ENCODE data around the gene GOLGA7B.

Gene GOLGA7B

DNA sequence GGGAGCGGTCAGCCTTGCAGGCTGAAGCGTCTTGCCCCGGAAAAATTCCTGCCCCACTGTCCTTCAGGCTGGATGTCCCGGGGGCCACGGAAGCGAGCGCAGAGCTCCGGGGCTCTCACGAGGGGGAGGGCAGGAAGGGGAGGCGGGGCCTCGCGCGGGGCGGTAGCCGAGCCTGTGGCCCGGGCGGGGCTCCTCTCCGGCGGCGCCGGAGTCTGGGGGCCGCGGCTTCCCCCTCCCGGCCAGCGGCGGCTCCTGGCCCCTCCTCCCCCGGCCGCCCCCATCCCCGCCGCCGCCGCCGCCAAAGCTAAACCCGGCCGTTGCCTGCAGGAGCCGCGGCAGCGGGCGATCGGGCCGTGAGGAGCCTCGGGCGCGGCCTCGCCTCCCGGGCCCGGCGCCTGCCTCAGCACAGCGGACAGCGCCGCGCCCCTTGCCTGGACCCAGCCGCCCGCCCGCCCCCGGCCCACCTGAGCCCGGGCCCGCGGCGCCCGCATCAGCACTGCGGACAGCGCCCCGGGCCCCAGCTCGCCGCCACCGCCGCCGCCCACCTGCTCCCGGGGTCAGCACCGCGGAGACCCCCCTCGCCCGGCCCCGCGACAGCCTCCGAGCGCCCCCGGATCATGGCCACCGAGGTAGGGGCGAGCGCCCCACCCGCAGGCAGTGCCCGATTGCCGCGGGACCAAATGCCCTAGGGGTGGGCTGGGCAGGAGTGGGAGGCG, at the start of gene GOLGA7B:
Gene GOLGA7B, plus strand, starts transcription at position 157 of the 716 bp plus-strand sequence. Its CDS starts 461 bp downstream, at position 618.
- ATAC-seq (ENCODE audit: low read depth) (peak; percentile 83), DNase-seq (ENCODE audit: low spot score in 2 of 2) (peak; percentile 27 to 48)
- Mint-ChIP-seq H3K27ac (no peak within 1 kb of the TSS), H3K27me3 (peaks cover 31% of the 10 kb centered on the region), H3K4me1 (peaks cover 13% of the 10 kb centered on the region), H3K36me3 (no peaks in the 10 kb centered on the region), H3K4me3 (peak within 1 kb of the TSS; percentile 88), H3K9me3 (no peaks in the 10 kb centered on the region)

DNA sequence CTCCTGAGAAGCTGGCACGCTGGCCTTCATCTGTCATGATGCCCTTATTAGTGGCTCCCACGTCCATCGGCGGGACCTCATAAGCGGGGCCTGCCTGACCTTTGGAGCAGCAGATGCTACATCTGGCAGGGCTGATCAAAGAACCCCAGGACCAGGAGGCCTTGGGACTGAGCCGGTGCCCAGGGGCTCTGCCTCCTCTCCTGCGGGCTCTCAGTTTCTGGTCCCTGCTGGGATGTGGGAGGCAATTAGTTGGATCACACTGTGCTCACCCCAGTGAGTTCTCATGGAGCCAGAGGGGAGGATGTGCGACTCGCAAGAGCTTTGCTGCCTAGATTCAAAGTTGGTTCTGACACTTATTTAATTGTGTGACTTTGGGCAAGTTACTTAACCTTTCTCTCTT, 49.2 kb upstream of the GOLGA7B start:
- ATAC-seq (ENCODE audit: low read depth) (no peak), DNase-seq (ENCODE audit: low spot score in 2 of 2) (no peak)
- Mint-ChIP-seq H3K36me3 (no peaks in the 10 kb centered on the region), H3K27ac (no peak overlapping the region), H3K4me1 (peaks cover 3% of the 10 kb centered on the region), H3K27me3 (peaks cover 16% of the 10 kb centered on the region), H3K4me3 (no peak overlapping the region), H3K9me3 (peaks cover 8% of the 10 kb centered on the region)

DNA sequence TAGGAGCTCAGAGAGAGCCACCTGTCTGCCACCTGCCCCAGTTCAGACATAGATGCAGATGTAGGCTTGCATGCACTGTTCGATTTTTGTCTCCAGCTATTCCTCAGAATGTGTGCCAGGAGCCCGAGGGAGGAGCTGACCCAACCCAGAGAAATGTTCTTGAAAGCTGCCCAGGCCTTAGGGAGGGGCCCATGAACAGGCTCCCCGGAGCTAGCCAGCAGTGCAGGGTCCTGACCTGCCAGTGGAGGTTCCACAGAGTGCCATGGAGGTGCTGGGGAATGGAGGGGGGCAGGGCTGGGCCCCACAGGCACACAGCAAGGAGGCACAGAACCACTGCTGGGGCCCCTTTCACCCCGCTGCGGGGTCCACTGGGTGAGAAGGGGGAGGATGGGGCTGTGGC, 48.2 kb upstream of the GOLGA7B start:
- no peak for DNase-seq (ENCODE audit: low spot score in 2 of 2)
- H3K27ac Mint-ChIP-seq = no peak overlapping the region
- H3K4me1 Mint-ChIP-seq = peaks cover 1% of the 10 kb centered on the region
- no peak for ATAC-seq (ENCODE audit: low read depth)
- peaks cover 14% of the 10 kb centered on the region for H3K27me3 Mint-ChIP-seq
- H3K9me3 Mint-ChIP-seq = peaks cover 8% of the 10 kb centered on the region
- H3K36me3 Mint-ChIP-seq = no peaks in the 10 kb centered on the region
- no peak overlapping the region for H3K4me3 Mint-ChIP-seq

DNA sequence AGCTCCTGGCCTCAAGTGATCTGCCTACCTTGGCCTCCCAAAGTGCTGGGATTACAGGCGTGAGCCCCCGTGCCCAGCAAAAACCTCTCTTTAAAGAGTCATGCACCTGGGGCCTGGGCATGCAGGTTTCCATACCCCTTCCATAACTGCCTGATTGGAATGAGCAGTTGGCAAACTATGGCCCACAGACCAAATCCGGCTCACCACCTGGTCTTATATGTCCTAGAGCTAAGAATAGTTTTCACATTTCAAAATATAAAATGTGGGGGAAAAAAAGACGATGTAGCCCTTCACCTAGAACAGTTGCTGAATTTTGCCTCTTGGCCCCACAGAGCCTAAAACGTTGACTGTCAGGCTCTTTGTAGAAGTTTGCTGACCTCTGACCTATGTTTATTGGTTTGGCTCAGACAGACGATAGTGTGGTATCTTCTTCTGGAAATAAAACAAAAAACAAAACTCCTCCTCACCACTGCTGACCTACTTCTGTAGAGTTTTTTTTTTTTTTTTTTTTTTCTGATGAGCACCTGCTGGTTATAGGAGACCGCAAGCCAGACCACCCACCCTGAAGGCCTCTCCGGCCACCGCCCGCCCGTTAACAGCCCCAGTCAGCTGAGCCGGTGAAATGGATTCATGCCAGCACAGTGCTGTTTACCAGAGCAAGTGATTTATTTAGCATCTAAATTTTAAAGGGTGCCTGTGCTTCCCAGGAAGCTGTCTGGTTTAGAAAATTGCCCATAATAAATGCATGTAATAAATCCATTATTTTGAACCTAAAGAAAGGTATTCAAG, 44.4 kb upstream of the GOLGA7B start:
- H3K27ac Mint-ChIP-seq = no peak overlapping the region
- H3K36me3 Mint-ChIP-seq = no peaks in the 10 kb centered on the region
- no peaks in the 10 kb centered on the region for H3K9me3 Mint-ChIP-seq
- H3K4me3 Mint-ChIP-seq = no peak overlapping the region
- ATAC-seq (ENCODE audit: low read depth) (no peak), DNase-seq (ENCODE audit: low spot score in 2 of 2) (no peak)
- H3K27me3 Mint-ChIP-seq = peaks cover 12% of the 10 kb centered on the region
- H3K4me1 Mint-ChIP-seq = no peaks in the 10 kb centered on the region

DNA sequence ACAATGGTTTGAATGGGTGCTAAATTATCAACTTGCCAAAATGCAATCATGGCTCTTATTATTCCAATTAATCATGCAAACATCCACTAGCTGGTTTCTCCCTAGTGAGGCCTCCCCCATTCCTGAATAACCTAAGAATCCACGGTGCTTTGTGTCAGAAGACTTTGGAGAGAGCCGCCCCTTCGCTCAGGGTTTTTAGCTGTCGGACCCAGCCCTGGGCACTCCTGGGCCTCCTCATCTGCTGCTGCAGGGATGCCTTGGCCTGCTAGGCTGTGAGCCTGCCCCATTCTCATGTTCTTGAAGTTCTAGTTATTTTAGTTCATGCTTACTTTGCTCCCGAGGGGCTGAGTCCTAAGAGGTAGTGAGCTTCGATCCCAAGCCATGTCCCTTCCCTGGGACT, 43.7 kb upstream of the GOLGA7B start:
- DNase-seq (ENCODE audit: low spot score in 2 of 2) (no peak), ATAC-seq (ENCODE audit: low read depth) (no peak)
- Mint-ChIP-seq H3K4me3 (no peak overlapping the region), H3K36me3 (no peaks in the 10 kb centered on the region), H3K9me3 (no peaks in the 10 kb centered on the region), H3K27me3 (peaks cover 11% of the 10 kb centered on the region), H3K4me1 (no peaks in the 10 kb centered on the region), H3K27ac (no peak overlapping the region)

DNA sequence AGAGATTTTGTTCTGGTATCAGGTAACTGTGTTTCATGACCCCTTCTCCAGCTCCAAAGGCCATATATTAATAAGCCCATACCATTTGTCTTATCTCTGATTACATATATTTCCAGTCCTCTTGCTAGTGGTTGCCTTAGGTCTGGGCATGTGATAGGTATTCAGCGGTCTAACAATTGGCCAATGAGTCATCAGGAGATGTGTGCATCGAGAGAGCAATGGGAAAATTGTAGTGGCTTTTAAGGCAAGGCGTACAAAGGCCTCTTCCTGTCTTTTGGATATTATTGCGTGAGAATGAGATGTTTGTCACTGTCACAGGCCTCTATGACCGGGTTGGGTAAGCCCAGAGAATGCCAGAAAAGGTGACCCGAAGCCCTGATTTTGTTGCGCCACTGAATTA, 39.2 kb upstream of the GOLGA7B start:
- Mint-ChIP-seq H3K27ac (no peak overlapping the region), H3K27me3 (peaks cover 6% of the 10 kb centered on the region), H3K4me3 (no peak overlapping the region), H3K4me1 (no peaks in the 10 kb centered on the region), H3K36me3 (no peaks in the 10 kb centered on the region), H3K9me3 (no peaks in the 10 kb centered on the region)
- ATAC-seq (ENCODE audit: low read depth) (no peak), DNase-seq (ENCODE audit: low spot score in 2 of 2) (no peak)

DNA sequence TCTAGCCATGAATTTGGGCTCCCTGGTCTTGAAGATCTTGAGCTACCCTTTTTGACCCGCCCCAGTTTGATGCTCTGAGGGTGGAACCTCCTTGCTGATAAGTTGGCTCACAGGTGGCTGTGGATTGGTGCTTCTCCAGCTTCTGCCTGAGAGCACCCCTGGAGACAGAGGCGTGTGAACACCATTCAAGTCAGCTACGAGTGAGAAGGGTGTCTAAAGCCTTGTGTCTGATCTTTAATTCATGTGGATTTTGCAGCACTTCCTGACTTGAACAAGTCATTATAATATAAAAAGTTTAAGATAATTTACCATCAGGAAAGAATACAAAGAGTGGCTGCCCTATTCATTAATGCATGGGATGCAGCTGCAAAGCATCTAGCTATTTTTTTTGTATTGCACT, 37.7 kb upstream of the GOLGA7B start:
- no peaks in the 10 kb centered on the region for H3K9me3 Mint-ChIP-seq
- H3K4me1 Mint-ChIP-seq = no peaks in the 10 kb centered on the region
- ATAC-seq (ENCODE audit: low read depth) (no peak), DNase-seq (ENCODE audit: low spot score in 2 of 2) (no peak)
- H3K27ac Mint-ChIP-seq = no peak overlapping the region
- no peak overlapping the region for H3K4me3 Mint-ChIP-seq
- peaks cover 6% of the 10 kb centered on the region for H3K27me3 Mint-ChIP-seq
- no peaks in the 10 kb centered on the region for H3K36me3 Mint-ChIP-seq

DNA sequence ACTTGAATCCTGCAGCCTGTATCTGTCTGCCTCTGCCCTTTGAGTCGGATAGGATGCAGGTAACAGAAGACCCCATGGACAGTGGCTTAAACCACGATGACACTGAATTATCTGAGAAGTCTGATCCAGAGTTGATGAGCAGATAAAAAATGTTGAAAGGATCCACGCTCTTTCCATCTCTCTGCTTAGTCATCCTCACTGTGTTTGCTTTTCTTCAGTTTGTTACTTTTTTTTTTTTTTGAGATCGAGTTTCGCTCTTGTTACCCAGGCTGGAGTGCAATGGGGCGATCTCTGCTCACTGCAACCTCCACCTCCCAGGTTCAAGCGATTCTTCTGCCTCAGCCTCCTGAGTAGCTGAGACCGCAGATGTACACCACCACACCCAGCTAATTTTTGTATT, 36.9 kb upstream of the GOLGA7B start:
- H3K9me3 Mint-ChIP-seq = no peaks in the 10 kb centered on the region
- no peaks in the 10 kb centered on the region for H3K36me3 Mint-ChIP-seq
- DNase-seq (ENCODE audit: low spot score in 2 of 2) (no peak), ATAC-seq (ENCODE audit: low read depth) (no peak)
- H3K27ac Mint-ChIP-seq = no peak overlapping the region
- H3K4me1 Mint-ChIP-seq = no peaks in the 10 kb centered on the region
- no peak overlapping the region for H3K4me3 Mint-ChIP-seq
- H3K27me3 Mint-ChIP-seq = peaks cover 6% of the 10 kb centered on the region

DNA sequence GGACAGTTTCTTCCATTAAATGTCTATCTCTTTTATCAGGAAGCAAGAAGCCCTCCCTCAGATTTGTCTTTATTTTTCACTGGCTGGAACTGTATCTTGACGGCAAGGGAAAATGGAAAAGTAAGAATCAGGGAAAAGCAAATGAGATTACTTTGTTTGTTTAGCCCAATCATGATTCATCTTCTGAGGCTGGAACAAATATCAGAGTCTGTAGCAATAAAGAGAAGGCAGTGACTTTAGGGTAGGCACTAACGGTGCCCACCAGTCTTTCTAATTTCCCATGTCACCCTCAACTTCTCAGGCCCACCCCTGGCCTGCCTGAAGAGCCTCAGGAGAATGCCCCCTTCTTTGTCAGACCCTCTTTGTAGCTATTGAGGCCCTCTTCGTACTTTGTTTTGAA, 36.3 kb upstream of the GOLGA7B start:
- H3K4me3 Mint-ChIP-seq = no peak overlapping the region
- no peaks in the 10 kb centered on the region for H3K4me1 Mint-ChIP-seq
- H3K36me3 Mint-ChIP-seq = no peaks in the 10 kb centered on the region
- no peak for DNase-seq (ENCODE audit: low spot score in 2 of 2)
- no peak for ATAC-seq (ENCODE audit: low read depth)
- H3K27me3 Mint-ChIP-seq = peaks cover 9% of the 10 kb centered on the region
- no peaks in the 10 kb centered on the region for H3K9me3 Mint-ChIP-seq
- H3K27ac Mint-ChIP-seq = no peak overlapping the region

DNA sequence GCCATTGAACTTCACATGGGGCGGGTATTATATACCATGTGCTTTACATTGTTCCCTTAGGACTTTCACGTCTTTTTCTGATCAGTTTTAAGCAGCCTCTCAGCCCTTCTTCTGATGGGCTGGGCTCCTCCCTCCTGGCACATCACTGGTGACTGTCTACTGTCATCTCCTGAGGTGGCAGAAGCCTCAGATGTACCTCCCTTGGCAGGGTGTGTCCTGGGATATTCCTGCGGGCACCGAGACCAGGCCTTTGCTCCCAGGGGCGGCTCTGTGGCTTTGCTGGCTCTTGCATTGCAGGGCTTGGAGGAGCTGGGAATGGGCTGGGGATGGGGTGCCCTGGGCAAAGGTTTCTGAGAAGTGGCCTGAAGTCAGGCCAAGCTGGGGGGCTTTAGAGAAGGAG, 34.6 kb upstream of the GOLGA7B start:
- H3K27ac Mint-ChIP-seq = no peak overlapping the region
- peaks cover 9% of the 10 kb centered on the region for H3K27me3 Mint-ChIP-seq
- no peak for ATAC-seq (ENCODE audit: low read depth)
- H3K4me1 Mint-ChIP-seq = no peaks in the 10 kb centered on the region
- no peaks in the 10 kb centered on the region for H3K9me3 Mint-ChIP-seq
- DNase-seq (ENCODE audit: low spot score in 2 of 2) = no peak
- no peak overlapping the region for H3K4me3 Mint-ChIP-seq
- H3K36me3 Mint-ChIP-seq = no peaks in the 10 kb centered on the region

DNA sequence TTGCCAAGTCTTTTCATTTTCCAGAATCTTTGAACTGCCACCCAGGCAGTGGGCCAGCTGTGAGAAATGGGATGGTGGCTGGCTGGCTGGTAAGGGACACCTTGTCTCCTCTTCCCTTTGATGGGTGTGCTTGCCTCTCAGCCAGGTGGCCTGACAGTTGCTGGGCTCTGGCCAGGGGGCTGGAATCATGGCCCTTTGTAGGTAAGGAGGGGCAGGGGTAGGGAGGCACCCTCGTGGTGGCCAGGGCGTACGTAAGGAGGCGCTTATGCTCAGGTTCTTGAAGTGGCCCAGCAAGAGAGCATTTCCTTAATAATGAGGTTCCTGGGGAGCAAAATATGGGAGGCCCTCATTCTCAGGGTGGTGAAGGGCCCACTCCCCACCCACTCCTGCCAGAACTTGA, 33.0 kb upstream of the GOLGA7B start:
- Mint-ChIP-seq H3K27me3 (peaks cover 10% of the 10 kb centered on the region), H3K9me3 (no peaks in the 10 kb centered on the region), H3K36me3 (no peaks in the 10 kb centered on the region), H3K4me3 (no peak overlapping the region), H3K4me1 (no peaks in the 10 kb centered on the region), H3K27ac (no peak overlapping the region)
- ATAC-seq (ENCODE audit: low read depth) (no peak), DNase-seq (ENCODE audit: low spot score in 2 of 2) (no peak)

DNA sequence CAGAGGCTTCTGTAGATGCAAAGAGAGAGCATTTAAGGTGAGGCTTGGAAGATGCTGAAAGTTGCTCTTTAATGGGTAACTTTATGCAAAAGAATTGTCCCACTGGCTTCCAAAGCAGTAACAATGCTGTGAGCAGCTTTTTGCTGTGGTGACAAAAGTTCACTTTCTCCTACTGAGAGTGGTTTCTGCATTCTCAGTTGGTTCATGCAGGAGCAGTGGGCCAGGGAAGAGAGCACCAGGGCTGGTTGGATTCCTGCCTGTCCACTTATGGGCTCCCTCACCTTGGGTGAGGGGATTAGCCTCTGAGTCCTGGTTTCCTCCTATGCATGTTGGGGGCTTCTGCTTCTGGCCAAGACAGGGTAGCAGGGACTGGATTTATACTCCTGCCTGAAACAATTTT, 31.1 kb upstream of the GOLGA7B start:
- no peak for ATAC-seq (ENCODE audit: low read depth)
- Mint-ChIP-seq H3K4me1 (no peaks in the 10 kb centered on the region), H3K36me3 (no peaks in the 10 kb centered on the region), H3K27me3 (peaks cover 10% of the 10 kb centered on the region), H3K9me3 (no peaks in the 10 kb centered on the region), H3K27ac (no peak overlapping the region), H3K4me3 (no peak overlapping the region)
- no peak for DNase-seq (ENCODE audit: low spot score in 2 of 2)

DNA sequence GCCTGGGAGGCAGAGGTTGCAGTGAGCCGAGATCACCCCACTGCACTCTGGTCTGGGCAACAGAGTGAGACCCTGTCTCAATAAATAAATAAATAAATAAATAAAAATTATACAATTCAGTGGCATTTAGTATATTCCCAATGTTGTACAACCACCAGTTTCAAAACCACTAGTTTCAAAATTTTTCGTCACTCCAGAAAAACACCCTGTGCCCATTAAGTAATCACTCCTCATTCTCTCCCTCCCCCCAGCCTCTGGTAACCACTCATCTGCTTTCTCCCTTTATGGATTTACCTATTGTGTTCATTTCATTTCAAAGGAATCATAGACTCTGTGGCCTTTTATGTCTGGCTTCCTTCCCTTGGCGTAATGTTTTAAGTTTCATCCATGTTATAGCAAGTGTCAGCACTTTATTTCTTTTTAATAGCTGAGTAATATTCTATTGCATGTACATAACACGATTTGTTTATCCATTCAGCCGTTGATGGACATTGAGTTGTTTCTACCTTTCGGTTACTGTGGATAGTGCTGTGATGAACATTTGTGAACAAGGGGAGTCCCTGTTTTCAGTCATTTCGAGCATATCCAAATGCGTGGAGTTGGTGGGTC, 29.4 kb upstream of the GOLGA7B start:
- no peaks in the 10 kb centered on the region for H3K9me3 Mint-ChIP-seq
- H3K4me1 Mint-ChIP-seq = no peaks in the 10 kb centered on the region
- no peak overlapping the region for H3K4me3 Mint-ChIP-seq
- H3K36me3 Mint-ChIP-seq = no peaks in the 10 kb centered on the region
- DNase-seq (ENCODE audit: low spot score in 2 of 2) = no peak
- no peak for ATAC-seq (ENCODE audit: low read depth)
- H3K27me3 Mint-ChIP-seq = peaks cover 12% of the 10 kb centered on the region
- H3K27ac Mint-ChIP-seq = no peak overlapping the region

DNA sequence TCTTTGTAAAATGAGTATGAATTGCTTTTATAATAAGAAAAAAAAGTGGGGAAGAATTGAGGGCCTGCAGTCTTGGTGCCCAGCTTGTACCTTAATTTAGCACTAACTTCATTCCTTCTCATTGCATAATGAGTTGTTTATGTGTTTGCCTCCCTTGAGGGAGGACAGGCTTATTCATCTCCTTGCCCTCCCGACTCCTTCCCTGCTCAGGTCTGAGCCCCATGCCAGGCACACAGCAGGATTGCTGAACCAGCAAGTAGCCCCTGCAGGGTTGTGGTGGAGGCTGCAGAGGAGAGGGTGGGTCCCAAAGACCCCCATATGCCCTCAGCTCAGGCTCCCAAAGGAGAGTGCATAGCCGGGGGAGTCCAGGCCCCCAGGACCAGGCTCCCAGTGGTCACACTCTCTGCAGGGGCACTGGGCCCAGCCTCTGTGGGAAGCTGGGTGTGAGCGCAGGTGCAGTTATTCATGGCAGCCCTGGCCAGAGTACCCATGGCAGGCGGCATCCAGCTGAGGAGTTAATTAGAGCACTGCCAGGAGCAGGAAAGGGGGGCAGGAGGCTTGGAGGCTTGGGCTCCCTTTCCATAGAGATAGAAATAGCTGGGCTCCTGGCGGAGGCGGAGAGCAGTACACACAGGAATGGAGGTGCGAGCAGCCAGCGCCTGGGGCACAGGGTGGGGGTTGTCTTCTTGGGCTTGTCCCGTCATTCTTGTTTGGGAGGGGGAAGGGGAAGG, 28.2 kb upstream of the GOLGA7B start:
- no peak for ATAC-seq (ENCODE audit: low read depth)
- Mint-ChIP-seq H3K4me1 (no peaks in the 10 kb centered on the region), H3K27ac (no peak overlapping the region), H3K27me3 (peaks cover 12% of the 10 kb centered on the region), H3K9me3 (no peaks in the 10 kb centered on the region), H3K36me3 (no peaks in the 10 kb centered on the region), H3K4me3 (no peak overlapping the region)
- DNase-seq (ENCODE audit: low spot score in 2 of 2) = no peak
